ENCODE results near the gene SAXO2.
"Not testable (repeated sequence)": the region's sequence is repeated elsewhere in the genome, so short reads cannot be mapped to it uniquely, and the experiment has no call there.

SAXO2 gene

DNA sequence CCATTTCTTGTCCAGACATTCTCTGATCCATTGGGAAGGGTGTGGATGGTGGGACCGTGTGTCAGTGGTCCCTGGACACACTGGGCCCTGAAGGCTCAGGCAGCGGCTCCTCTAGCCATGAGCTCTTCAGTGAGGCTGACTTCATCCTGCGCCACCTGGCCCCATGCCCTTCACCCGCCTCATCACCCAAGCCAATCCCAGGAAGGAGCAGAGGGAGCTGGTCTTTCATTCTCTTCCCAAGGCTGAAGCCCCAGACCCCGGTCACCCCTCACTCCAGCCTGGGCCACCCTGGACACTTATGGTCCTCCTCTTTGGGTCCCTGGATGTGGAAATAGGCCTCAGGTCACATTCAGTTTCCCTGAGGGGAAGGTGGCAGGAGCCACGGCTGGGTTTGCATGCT, 62.2 kb downstream of the SAXO2 start:
- in situ Hi-C loops (cut with MboI; ENCODE audit: low sequenced_read_pairs, unreplicated experiment); DNase-seq (ENCODE audit: low spot score): not testable (repeated sequence)

DNA sequence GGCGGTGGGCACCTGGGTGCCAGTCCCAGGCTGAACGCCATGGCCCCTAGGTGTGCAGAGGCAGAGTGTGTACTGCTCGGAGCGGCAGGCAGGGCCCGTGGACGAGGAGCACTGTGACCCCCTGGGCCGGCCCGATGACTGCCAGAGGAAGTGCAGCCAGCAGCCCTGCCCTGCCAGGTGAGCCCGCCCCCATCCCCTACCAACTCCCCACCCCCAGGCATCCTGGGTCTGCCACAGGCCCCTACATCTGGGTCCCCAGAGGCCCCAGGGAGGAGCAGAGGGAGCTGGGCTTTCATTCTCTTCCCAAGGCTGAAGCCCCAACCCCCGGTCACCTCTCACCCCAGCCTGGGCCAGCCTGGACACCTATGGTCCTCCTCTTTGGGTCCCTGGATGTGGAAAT, 63.0 kb downstream of the SAXO2 start:
- in situ Hi-C loops (cut with MboI; ENCODE audit: low sequenced_read_pairs, unreplicated experiment); DNase-seq (ENCODE audit: low spot score): not testable (repeated sequence)

DNA sequence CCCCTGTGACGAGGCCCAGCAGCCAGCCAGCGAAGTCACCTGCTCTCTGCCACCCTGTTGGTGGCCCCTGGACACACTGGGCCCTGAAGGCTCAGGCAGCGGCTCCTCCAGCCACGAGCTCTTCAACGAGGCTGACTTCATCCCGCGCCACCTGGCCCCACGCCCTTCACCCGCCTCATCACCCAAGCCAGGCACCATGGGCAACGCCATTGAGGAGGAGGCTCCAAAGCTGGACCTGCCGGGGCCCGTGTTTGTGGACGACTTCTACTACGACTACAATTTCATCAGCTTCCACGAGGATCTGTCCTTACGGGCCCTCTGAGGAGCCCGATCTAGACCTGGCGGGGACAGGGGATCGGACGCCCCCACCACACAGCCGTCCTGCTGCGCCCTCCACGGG, 64.3 kb downstream of the SAXO2 start:
- DNase-seq (ENCODE audit: low spot score); in situ Hi-C loops (cut with MboI; ENCODE audit: low sequenced_read_pairs, unreplicated experiment): not testable (repeated sequence)

DNA sequence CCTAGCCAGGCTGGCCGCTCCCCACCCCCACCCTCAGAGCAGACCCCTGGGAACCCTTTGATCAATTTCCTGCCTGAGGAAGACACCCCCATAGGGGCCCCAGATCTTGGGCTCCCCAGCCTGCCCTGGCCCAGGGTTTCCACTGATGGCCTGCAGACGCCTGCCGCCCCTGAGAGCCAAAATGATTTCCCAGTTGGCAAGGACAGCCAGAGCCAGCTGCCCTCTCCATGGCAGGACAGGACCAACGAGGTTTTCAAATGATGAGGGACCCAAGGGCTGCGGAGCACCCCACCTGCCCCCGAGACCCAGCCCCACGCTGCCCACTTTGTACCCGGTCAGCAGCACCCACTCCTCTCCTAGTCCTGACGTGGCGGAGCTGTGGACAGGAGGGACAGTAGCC, 64.8 kb downstream of the SAXO2 start:
- in situ Hi-C loops (cut with MboI; ENCODE audit: low sequenced_read_pairs, unreplicated experiment); DNase-seq (ENCODE audit: low spot score): not testable (repeated sequence)

DNA sequence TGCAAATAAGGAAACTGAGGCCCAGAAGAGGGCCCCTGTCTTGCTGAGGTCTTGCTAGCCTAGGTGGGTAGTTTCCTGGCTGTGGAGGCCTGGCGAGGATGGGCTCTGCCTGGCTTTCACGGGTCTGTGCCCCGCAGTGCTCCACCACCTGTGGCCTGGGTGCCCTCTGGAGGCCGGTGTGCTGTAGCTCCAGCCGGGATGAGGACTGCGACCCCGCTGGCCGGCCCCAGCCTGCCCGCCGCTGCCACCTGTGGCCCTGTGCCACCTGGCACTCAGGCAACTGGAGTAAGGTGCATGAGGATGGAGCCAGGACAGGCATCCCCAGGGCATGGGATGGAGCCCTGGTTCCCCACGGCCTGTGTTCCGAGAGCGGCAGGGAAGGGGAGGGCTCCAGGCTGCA, 66.4 kb downstream of the SAXO2 start:
- in situ Hi-C loops (cut with MboI; ENCODE audit: low sequenced_read_pairs, unreplicated experiment); DNase-seq (ENCODE audit: low spot score): not testable (repeated sequence)

DNA sequence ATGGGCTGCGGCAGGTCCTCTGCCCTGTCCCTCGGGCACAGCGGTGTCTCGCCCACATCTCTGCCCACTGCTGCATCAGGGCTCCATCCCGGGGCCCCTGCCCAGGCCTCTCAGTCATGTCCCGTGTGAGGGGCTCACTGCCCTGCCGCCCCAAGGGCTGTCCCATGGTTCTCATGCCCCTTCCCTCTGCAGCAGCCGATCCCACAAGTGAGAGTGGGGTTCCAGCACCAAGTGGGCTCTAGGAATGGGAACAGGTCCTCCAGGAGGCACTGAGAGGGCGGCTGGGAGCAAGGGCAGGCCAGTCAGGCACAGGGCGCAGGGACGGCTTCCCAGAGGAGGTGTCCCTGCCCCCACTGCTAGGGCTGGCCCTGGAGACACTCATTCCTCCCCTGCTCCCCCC, 68.3 kb downstream of the SAXO2 start:
- in situ Hi-C loops (cut with MboI; ENCODE audit: low sequenced_read_pairs, unreplicated experiment); DNase-seq (ENCODE audit: low spot score): not testable (repeated sequence)

DNA sequence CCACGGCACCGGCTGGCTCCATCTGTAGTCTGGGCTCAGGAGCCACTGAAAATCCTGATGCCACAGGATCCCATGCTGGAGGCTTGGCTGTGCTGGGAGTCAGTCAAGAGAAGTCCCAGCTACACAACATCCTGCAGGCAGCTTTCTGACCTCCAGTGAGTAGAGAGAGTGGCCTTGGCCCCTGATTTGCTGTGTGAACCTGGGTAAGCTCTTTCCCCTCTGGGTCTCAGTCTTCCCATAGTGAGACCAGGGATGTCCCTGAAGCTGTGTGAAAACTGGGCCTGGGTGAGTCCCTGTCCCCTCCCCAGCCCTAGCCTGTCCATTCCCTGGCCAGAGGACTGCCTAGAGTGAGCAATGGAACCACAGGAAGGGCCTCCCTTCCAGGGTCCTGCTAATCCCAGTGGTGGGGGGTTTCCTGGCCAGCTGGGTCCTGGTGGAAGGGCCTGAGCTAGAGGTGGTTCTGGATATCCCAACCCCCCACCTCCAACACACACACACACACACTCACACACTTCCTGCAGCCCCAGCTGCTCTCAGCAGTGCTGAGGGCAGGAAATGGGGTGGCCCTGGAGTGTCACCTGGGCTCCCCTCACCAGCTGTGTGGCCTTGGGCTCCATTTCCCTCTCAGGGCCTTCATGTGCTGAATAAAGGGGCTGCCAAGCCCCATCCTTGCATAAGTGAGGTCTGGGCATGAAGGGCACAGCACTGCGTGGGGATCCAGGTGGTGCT, 69.1 kb downstream of the SAXO2 start:
- in situ Hi-C loops (cut with MboI; ENCODE audit: low sequenced_read_pairs, unreplicated experiment) = not testable (repeated sequence)
- peak; percentile 21 for DNase-seq (ENCODE audit: low spot score)

DNA sequence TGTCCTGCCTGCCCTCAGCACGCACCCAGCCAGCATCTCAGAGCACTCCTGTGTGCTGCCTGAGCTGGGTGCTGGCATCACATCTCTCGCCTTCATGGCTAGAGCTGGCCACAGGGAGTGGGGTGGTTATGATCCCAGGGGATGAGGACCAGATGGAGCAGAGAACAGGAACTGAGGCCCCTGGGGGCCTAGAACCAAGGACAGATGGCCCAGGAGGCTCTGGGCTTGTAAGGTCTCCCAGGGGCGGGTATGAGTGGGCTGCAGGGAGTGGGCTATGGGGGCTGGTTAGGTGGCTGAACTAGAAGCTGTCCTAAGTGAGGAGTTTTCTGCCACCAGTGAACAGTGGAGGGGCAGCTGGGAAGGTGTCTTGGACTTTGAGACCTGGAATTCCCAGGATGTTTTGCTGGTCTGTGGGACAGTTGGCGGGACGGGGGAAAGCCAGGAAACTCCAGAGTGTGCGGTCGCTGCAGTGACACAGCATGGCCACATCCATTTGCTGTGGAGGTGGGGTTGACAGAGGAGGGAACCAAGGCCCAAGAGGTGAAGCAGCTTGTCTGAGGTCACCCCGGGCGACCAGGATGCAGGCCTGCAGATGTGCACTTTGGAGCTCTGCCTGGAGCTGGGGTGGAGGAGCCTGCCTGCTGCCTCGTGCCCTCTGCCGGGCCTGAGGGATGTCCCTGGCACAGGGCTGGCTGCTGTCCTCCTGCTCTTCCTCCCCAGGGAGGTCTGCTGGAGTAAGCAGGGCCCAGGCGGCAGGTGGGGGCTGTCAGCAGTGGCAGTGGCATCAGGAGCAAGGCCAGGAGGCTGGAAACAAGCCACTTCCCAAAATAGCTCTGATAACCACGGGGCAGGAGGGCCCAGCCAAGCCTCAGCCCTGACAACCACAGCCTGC, 70.3 kb downstream of the SAXO2 start:
- DNase-seq (ENCODE audit: low spot score); in situ Hi-C loops (cut with MboI; ENCODE audit: low sequenced_read_pairs, unreplicated experiment): not testable (repeated sequence)

DNA sequence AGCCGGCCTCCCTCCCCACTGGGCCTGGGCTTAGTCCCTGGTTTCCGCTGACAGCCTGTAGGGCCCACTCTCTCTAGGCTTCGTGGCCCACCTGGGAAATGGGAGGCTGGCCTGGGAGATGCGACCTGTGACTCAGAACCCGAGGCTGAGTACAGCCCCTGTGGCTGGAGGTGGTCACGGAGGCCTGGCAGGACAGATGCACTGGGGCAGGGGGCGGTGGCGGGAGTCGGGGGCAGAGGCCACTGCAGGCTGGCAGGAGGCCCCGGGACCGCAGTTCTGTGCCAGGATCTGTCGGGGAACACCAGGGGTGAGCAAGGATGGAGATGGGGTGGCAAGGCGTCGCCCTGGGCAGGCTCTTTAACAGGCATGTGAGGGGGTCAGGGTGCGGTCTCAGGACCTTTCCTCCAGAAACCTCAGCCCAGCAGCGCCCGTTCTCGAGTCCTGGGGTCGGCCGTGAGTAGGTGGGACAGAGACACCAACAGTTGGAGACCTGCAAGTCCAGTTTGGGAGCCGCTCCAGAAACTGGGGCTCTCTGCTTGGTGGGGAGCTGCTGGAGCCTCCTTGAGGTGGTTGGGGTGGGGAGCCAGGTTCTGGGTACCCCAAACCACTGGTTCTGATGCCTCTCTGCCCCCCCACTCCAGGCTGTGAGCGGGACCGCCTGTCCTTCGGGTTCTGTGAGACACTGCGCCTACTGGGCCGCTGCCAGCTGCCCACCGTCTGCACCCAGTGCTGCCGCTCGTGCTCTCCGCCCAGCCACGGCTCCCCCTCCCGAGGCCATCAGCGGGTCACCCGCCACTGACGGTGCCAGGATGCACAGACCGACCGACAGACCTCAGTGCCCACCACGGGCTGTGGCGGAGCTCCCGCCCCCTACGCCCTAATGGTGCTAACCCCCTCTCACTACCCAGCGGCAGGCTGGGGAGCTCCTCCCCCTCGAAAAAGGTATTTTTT, 71.3 kb downstream of the SAXO2 start:
- in situ Hi-C loops (cut with MboI; ENCODE audit: low sequenced_read_pairs, unreplicated experiment); DNase-seq (ENCODE audit: low spot score): not testable (repeated sequence)

Measured in GM13976 (cell line).